ENCODE data around the gene MAGEA2B.
"Not testable (repeated sequence)": the region's sequence is repeated elsewhere in the genome, so short reads cannot be mapped to it uniquely, and the experiment has no call there.

MAGEA2B gene

GRCh38 chrX:152754871-152755270, 40.4 kb downstream of the MAGEA2B start:
- DNase-seq (ENCODE audit: low spot score); FAIRE-seq: not testable (repeated sequence)

- DNase-seq (ENCODE audit: low spot score); FAIRE-seq: not testable (repeated sequence)
Observed at GRCh38 chrX:152758918-152759317, 44.5 kb downstream of the MAGEA2B start, which contains the start of gene CSAG3. CSAG3 (plus strand) TSS chrX:152759218.

GRCh38 chrX:152759544-152759943, 45.1 kb downstream of the MAGEA2B start:
- DNase-seq (ENCODE audit: low spot score); FAIRE-seq: not testable (repeated sequence)

- FAIRE-seq; DNase-seq (ENCODE audit: low spot score): not testable (repeated sequence)
Observed at GRCh38 chrX:152761582-152761981, 47.2 kb downstream of the MAGEA2B start.

GRCh38 chrX:152766562-152766961, 52.1 kb downstream of the MAGEA2B start:
- not testable (repeated sequence) for DNase-seq (ENCODE audit: low spot score); FAIRE-seq
